RWPE1 (cell line): ENCODE data around the gene SHMT1.
"Not testable (repeated sequence)": the region's sequence is repeated elsewhere in the genome, so short reads cannot be mapped to it uniquely, and the experiment has no call there.

Source experiments
- CTCF ChIA-PET: fragments of 350-600 bp; sonication (Branson Sonifier 250); formaldehyde crosslinking; extraction: SDS; loops from one replicate; lab custom pipeline; 2021; lab: Yijun Ruan, JAX
- POLR2A ChIA-PET: fragments of 400-600 bp; formaldehyde crosslinking; extraction: SDS; loops from one replicate; lab custom pipeline; 2020; ENCODE audit warnings: antibody characterized with exemption; ENCODE audit not compliant: low non-redundant PET; lab: Yijun Ruan, JAX
- DNase-seq: peaks from one replicate; pipeline ENCODE4 v3.0.0; 2012; ENCODE audit warnings: low spot score
- H3K27ac ChIP-seq: fragments of 450-650 bp; 2 replicates; pipeline ENCODE4 v1.5.1; 2017
- TF ChIP-seq, protein P1 (sequence below): fragments of 450-650 bp; conservative IDR thresholded peaks from 2 replicates; pipeline ENCODE4 v1.5.1; 2017; ENCODE audit warnings: low read depth, mild to moderate bottlenecking

Gene SHMT1

GRCh38 chr17:18315961-18316360 lies 47.4 kb downstream of the SHMT1 start:
- POLR2A ChIA-PET, result no interaction called here
- H3K27ac ChIP-seq, result peak overlapping the region; percentile 87
- CTCF ChIA-PET, result no interaction called here
- TF ChIP-seq, protein P1, sequence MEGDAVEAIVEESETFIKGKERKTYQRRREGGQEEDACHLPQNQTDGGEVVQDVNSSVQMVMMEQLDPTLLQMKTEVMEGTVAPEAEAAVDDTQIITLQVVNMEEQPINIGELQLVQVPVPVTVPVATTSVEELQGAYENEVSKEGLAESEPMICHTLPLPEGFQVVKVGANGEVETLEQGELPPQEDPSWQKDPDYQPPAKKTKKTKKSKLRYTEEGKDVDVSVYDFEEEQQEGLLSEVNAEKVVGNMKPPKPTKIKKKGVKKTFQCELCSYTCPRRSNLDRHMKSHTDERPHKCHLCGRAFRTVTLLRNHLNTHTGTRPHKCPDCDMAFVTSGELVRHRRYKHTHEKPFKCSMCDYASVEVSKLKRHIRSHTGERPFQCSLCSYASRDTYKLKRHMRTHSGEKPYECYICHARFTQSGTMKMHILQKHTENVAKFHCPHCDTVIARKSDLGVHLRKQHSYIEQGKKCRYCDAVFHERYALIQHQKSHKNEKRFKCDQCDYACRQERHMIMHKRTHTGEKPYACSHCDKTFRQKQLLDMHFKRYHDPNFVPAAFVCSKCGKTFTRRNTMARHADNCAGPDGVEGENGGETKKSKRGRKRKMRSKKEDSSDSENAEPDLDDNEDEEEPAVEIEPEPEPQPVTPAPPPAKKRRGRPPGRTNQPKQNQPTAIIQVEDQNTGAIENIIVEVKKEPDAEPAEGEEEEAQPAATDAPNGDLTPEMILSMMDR, result no peak
- no peak for DNase-seq

DNA sequence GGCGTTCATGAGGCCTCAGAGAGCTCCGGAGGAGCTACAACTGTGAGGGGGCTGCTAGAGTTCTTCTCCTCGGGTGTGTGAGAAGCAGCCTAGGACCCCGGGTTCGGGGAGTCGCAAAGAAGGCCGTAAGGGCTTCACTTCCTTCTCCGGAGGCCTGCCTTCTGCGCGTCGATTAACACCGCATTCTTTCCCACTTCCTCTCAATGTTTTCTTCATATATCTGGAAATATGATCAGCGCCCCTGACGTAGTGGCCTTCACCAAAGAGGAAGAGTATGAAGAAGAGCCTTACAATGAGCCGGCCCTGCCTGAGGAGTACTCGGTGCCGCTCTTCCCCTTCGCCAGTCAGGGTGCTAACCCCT lies 47.8 kb downstream of the SHMT1 start:
- POLR2A ChIA-PET, result no interaction called here
- TF ChIP-seq, protein P1, result no peak
- peak overlapping the region; percentile 87 for H3K27ac ChIP-seq
- DNase-seq, result peak; percentile 9
- CTCF ChIA-PET, result no interaction called here

DNA sequence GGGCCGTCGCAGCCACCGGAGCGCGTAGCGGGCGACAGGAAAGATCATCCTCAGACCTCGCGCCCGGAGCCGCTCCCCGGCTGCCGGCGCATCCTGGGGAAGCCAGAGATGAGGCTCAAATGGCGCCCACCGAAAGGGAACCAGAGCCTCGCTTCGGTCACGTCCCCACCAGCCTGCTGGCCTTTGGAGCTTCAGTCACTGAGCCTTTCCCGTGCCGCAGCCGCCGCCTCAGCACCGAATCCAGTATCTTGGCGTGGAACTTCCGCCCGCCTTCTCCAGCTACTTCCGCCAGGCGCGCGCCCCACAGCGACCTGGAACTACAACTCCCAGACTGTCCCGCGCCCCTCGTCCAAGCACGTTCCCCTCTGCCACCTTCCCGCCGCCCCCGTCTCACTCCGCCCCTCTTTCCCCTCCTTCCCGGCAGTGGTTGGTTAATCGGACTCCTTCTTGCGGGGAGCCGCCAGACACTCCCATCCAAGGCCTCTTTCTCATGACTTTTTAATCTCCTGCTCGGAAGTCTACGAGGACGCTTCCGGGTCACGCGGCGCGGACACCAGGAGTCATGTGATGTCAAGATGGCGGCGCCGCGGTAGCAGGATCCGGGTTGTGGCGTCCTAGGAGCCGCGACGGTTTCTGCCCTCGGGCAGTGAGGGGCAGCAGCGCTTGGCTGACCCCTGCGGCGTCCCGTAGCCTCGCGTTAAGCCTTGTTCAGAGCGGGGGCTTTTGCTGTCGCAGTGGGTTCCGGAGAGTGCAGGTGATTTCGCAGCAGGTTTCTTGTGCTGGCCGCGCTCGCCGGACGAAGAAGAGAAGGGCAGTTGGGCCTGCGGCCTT lies 48.4 kb downstream of the SHMT1 start, which contains the start of the genes SMCR8 and TOP3A:
TSS of gene SMCR8 (plus strand) at position 563 of the 831 bp plus-strand sequence. CDS start 497 bp downstream, outside the sequence.
TSS of gene TOP3A (minus strand) at position 264 of the 831 bp plus-strand sequence. CDS start at position 48, 216 bp downstream.
- TF ChIP-seq, protein P1, result no peak
- ChIA-PET CTCF (interaction anchor here (0.6 kb wide), 1 partner anchor 48 kb away, joined by 7 read pairs; no protein-coding TSS in a partner anchor), POLR2A (no interaction called here)
- DNase-seq, result peak; percentile 95
- peak within 1 kb of the TSS; percentile 87 for H3K27ac ChIP-seq

DNA sequence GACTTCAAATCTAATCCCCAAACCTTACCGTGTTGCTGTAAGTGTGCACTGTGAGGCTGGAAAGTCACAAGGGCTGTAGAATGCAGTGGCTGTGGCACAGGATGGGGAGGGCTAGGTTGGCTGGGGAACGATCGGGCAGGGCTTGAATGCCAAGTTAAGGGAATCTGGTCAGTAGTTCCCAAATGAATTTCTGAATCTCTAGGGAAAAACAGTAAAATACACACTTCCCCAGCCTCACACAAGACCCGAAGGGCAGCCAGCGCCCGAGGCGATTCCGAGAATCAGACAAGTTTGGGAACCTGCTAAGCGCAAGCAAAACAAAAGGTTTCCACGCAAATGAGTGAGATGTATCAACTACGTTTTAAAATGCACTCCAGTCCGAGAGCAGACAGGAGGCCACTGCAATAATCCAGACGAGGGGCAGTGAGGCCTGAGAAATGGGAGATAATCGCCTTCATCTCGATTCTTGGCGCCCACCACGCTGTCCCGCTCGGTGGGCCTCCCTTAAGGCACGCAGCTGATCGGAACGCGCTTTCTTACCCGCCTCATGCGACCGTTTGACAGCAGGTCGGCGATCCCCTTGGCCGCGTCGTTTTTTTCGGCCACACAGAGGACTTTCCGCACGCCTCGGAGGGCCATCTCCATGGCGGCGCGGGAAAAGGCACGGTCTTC lies 49.2 kb downstream of the SHMT1 start:
- H3K27ac ChIP-seq, result peak overlapping the region; percentile 87
- CTCF ChIA-PET, result no interaction called here
- peak; percentile 16 for DNase-seq
- POLR2A ChIA-PET, result no interaction called here
- TF ChIP-seq, protein P1, result no peak

DNA sequence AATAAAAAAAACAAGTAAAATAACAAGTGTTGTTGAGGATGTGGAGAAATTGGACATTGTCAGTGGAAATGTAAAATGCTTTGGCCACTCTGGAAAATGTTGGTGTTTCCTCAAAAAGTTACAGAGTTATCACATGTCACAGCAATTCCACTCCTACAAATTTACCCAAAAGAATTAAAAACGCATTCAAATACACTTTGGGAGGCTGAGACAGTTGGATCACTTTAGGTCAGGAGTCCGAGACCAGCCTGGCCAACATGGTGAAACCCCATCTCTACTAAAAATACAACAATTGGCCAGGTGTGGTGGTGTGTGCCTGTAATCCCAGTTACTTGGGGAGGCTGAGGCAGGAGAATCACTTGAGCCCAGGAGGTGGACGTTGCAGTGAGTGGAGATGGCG lies 54.1 kb downstream of the SHMT1 start:
- ChIA-PET POLR2A (no interaction called here), CTCF (no interaction called here)
- TF ChIP-seq, protein P1, result no peak
- DNase-seq, result no peak
- no peak overlapping the region for H3K27ac ChIP-seq

DNA sequence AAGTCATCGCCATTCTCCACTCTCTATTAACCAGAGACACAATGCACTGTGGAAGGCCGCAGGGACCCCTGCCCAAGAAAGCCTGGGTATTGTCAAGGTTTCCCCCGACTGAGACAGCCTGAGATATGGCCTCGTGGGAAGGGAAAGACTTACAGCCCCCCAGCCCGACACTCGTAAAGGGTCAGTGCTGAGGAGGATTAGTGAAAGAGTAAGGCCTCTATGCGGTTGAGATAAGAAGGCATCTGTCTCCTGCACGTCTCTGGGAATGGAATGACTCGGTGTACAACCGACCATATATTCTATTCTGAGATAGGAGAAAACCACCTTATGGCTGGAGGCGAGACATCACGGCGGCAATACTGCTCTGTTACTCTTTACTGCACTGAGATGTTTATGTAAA lies 60.1 kb downstream of the SHMT1 start:
- CTCF ChIA-PET, POLR2A ChIA-PET, DNase-seq, H3K27ac ChIP-seq: not testable (repeated sequence)
